HEK293 (cell line): ENCODE data around the gene ARHGAP1.

ENCODE experiments used
- CTCF ChIA-PET: fragments of 350-600 bp; formaldehyde crosslinking; extraction: SDS; loops from one replicate; lab custom pipeline; 2021; ENCODE audit warnings: antibody characterized with exemption; lab: Yijun Ruan, JAX
- POLR2A ChIA-PET: fragments of 300-600 bp; formaldehyde crosslinking; extraction: SDS; loops from one replicate; lab custom pipeline; 2020; ENCODE audit warnings: antibody characterized with exemption, inconsistent platforms; lab: Yijun Ruan, JAX
- H3K27ac ChIP-seq: fragments of 200-500 bp; sonication (Bioruptor generic); 2 replicates; pipeline ENCODE4 v1.5.1; 2014; ENCODE audit warnings: low read depth, low read length, control low read depth, inconsistent platforms; ENCODE audit errors: extremely low read depth
- H3K36me3 ChIP-seq, 2 experiments: fragments of 200-500 bp in 1 of 2; sonication (Bioruptor generic) in 1 of 2; 1 replicate in 1 of 2; 2 replicates in 1 of 2; pipeline ENCODE4 v1.5.1; 2014 to 2017; ENCODE audit warnings: inconsistent platforms in 2 of 2, low read length in 2 of 2; ENCODE audit not compliant: control insufficient read depth in 2 of 2, insufficient read depth in 1 of 2
- H3K4me1 ChIP-seq: fragments of 200-500 bp; sonication (Bioruptor generic); 2 replicates; pipeline ENCODE4 v1.5.1; 2014; ENCODE audit warnings: mild to moderate bottlenecking, low read length, inconsistent platforms; ENCODE audit not compliant: control insufficient read depth, insufficient read depth
- H3K4me3 ChIP-seq: 2 replicates; pipeline ENCODE4 v1.5.1; 2011; ENCODE audit warnings: low read depth, mild to moderate bottlenecking, control low read depth, low read length, moderate library complexity
- H3K9me3 ChIP-seq: fragments of 200-500 bp; sonication (Bioruptor generic); 2 replicates; pipeline ENCODE4 v1.5.1; 2014; ENCODE audit warnings: low read depth, low read length, inconsistent platforms; ENCODE audit not compliant: control insufficient read depth, insufficient read depth
- KLF10 ChIP-seq: fragments of 450-650 bp; IDR thresholded peaks from 2 replicates; pipeline ENCODE4 v1.5.1; 2018; ENCODE audit warnings: missing biosample characterization, mild to moderate bottlenecking, missing genetic modification characterization
- PRDM2 ChIP-seq: fragments of 450-650 bp; formaldehyde crosslinking; IDR thresholded peaks from 2 replicates; pipeline ENCODE4 v1.5.1; 2016; ENCODE audit warnings: missing biosample characterization, missing genetic modification characterization, borderline replicate concordance
- SCRT2 ChIP-seq: fragments of 450-650 bp; formaldehyde crosslinking; IDR thresholded peaks from 2 replicates; pipeline ENCODE4 v1.5.1; 2016; ENCODE audit warnings: missing biosample characterization, missing genetic modification characterization
- SP2 ChIP-seq: fragments of 450-650 bp; formaldehyde crosslinking; IDR thresholded peaks from 2 replicates; pipeline ENCODE4 v1.5.1; 2016; ENCODE audit warnings: missing biosample characterization, missing genetic modification characterization
- TRIM28 ChIP-seq: IDR thresholded peaks from 2 replicates; pipeline ENCODE4 v1.6.1; 2011; ENCODE audit warnings: low read length, control low read depth, borderline replicate concordance
- ZBTB26 ChIP-seq: fragments of 450-650 bp; formaldehyde crosslinking; optimal IDR thresholded peaks from 2 replicates; pipeline ENCODE3; 2016; ENCODE audit warnings: missing biosample characterization, mild to moderate bottlenecking, missing genetic modification characterization
- ZBTB44 ChIP-seq: fragments of 450-650 bp; IDR thresholded peaks from 2 replicates; pipeline ENCODE4 v1.5.1; 2018; ENCODE audit warnings: missing biosample characterization, mild to moderate bottlenecking, missing genetic modification characterization
- ZBTB48 ChIP-seq: fragments of 450-650 bp; formaldehyde crosslinking; IDR thresholded peaks from 2 replicates; pipeline ENCODE4 v1.5.1; 2016; ENCODE audit warnings: missing biosample characterization, missing genetic modification characterization
- ZFP41 ChIP-seq: fragments of 450-650 bp; formaldehyde crosslinking; IDR thresholded peaks from 2 replicates; pipeline ENCODE4 v1.5.1; 2016; ENCODE audit warnings: missing biosample characterization, missing genetic modification characterization, borderline replicate concordance
- ZIC2 ChIP-seq: fragments of 450-650 bp; formaldehyde crosslinking; IDR thresholded peaks from 2 replicates; pipeline ENCODE4 v1.5.1; 2016; ENCODE audit warnings: missing biosample characterization, missing genetic modification characterization
- ZNF16 ChIP-seq: fragments of 450-650 bp; formaldehyde crosslinking; IDR thresholded peaks from 2 replicates; pipeline ENCODE4 v1.5.1; 2016; ENCODE audit warnings: low read depth, missing biosample characterization, missing genetic modification characterization
- ZNF2 ChIP-seq: fragments of 450-650 bp; formaldehyde crosslinking; IDR thresholded peaks from 2 replicates; pipeline ENCODE4 v1.5.1; 2016; ENCODE audit warnings: missing biosample characterization, missing genetic modification characterization
- ZNF302 ChIP-seq: fragments of 450-650 bp; formaldehyde crosslinking; IDR thresholded peaks from 2 replicates; pipeline ENCODE4 v1.5.1; 2016; ENCODE audit warnings: missing biosample characterization, missing genetic modification characterization, low read depth
- ZNF335 ChIP-seq: fragments of 450-650 bp; formaldehyde crosslinking; conservative IDR thresholded peaks from 2 replicates; pipeline ENCODE4 v1.5.1; 2016; ENCODE audit warnings: missing biosample characterization, missing genetic modification characterization
- ZNF555 ChIP-seq: fragments of 450-650 bp; formaldehyde crosslinking; conservative IDR thresholded peaks from 2 replicates; pipeline ENCODE4 v1.5.1; 2017; ENCODE audit warnings: missing biosample characterization, mild to moderate bottlenecking, missing genetic modification characterization, inconsistent platforms
- ZNF558 ChIP-seq: fragments of 450-650 bp; formaldehyde crosslinking; IDR thresholded peaks from 2 replicates; pipeline ENCODE4 v1.5.1; 2016; ENCODE audit warnings: missing biosample characterization, missing genetic modification characterization
- ZNF585B ChIP-seq: fragments of 450-650 bp; formaldehyde crosslinking; IDR thresholded peaks from 2 replicates; pipeline ENCODE4 v1.5.1; 2016; ENCODE audit warnings: missing biosample characterization, missing genetic modification characterization
- ZNF600 ChIP-seq: fragments of 450-650 bp; formaldehyde crosslinking; IDR thresholded peaks from 2 replicates; pipeline ENCODE4 v1.5.1; 2016; ENCODE audit warnings: missing biosample characterization, missing genetic modification characterization
- ZNF645 ChIP-seq: fragments of 450-650 bp; formaldehyde crosslinking; IDR thresholded peaks from 2 replicates; pipeline ENCODE4; 2016; ENCODE audit warnings: missing biosample characterization, missing genetic modification characterization
- ZNF692 ChIP-seq: fragments of 450-650 bp; formaldehyde crosslinking; IDR thresholded peaks from 2 replicates; pipeline ENCODE4 v1.5.1; 2016; ENCODE audit warnings: missing biosample characterization, missing genetic modification characterization
- ZNF792 ChIP-seq: fragments of 450-650 bp; formaldehyde crosslinking; IDR thresholded peaks from 2 replicates; pipeline ENCODE4 v1.5.1; 2016; ENCODE audit warnings: missing biosample characterization, missing genetic modification characterization
- TF ChIP-seq, protein P1 (sequence below): fragments of 450-650 bp; formaldehyde crosslinking; IDR thresholded peaks from 2 replicates; pipeline ENCODE4 v1.5.1; 2016; ENCODE audit warnings: missing biosample characterization, missing genetic modification characterization
- TF ChIP-seq, protein P2 (sequence below): fragments of 450-650 bp; formaldehyde crosslinking; IDR thresholded peaks from 2 replicates; pipeline ENCODE4 v1.5.1; 2016; ENCODE audit warnings: missing biosample characterization, missing genetic modification characterization

The ARHGAP1 gene

DNA sequence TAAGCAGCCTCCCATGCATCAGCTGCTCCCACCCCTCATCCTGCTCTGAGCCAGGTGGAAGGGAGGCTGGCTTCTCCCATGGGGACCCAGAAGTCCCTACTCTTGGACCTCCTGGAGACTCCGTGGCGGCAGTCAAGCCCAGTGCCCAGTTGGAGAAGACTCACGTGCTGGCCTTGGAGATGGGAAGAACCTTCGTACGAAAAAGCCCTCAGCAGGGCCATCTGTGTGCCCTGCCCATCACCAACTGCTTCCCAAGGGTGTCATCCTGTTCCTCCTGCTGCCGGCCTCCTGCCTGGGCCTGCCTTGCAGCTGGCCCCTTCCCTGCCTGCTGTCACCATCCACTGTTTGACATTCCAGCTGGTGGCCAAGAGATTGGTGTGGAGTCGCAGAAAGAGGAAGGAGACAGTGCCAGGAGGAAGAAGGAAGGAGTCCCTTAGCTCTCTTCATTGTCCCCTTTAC is 28.0 kb downstream of the ARHGAP1 start:
- H3K4me1 ChIP-seq = no peaks in the 10 kb centered on the region
- peaks cover 0 to 71% of the 10 kb centered on the region in 2 experiments; a peak in 1 of 3 replicates for H3K36me3 ChIP-seq
- CTCF ChIA-PET = no interaction called here
- H3K27ac ChIP-seq = no peak overlapping the region
- TF ChIP-seq ZNF692 = no peak
- 0 out of 2 replicates have a peak, but pooled peaks have one; percentile 29 for TF ChIP-seq ZIC2 (tag by site-specific recombination)
- no peak for TF ChIP-seq ZBTB44 (tag by site-specific recombination)
- TF ChIP-seq ZNF645 (tag by site-specific recombination) = no peak
- TF ChIP-seq ZBTB48 (tag by site-specific recombination) = no peak
- TF ChIP-seq ZNF335 (tag by site-specific recombination) = peak; percentile 56
- TF ChIP-seq SP2 = no peak
- TF ChIP-seq, protein P1, sequence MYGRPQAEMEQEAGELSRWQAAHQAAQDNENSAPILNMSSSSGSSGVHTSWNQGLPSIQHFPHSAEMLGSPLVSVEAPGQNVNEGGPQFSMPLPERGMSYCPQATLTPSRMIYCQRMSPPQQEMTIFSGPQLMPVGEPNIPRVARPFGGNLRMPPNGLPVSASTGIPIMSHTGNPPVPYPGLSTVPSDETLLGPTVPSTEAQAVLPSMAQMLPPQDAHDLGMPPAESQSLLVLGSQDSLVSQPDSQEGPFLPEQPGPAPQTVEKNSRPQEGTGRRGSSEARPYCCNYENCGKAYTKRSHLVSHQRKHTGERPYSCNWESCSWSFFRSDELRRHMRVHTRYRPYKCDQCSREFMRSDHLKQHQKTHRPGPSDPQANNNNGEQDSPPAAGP (tag by site-specific recombination) = no peak
- TF ChIP-seq ZNF558 (tag by site-specific recombination) = no peak
- TF ChIP-seq, all 188 proteins: peak for 2
- Histone ChIP-seq H3K4me3 (no peak overlapping the region), H3K9me3 (no peaks in the 10 kb centered on the region)
- POLR2A ChIA-PET = no interaction called here

DNA sequence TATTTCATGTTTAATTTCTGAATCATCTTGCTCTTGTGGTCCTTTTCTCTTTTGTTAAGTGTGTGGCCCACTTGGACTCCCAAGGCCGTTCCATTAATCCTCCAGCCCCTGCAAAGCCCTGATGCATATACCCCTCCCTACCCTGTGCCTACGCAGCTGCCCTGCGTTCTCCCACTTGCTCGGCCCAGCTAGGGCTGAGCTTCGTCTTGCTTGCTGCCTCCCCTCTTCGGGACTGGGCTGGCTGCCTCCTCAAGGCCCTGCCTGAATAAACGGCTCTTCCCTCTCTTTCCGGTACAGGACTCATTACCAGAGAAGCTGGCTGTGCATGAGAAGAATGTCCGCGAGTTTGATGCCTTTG is 28.5 kb downstream of the ARHGAP1 start:
- CTCF ChIA-PET = no interaction called here
- H3K9me3 ChIP-seq = no peaks in the 10 kb centered on the region
- POLR2A ChIA-PET = no interaction called here
- H3K4me1 ChIP-seq = no peaks in the 10 kb centered on the region
- no peak overlapping the region for H3K27ac ChIP-seq
- H3K4me3 ChIP-seq = no peak overlapping the region
- peaks cover 0 to 76% of the 10 kb centered on the region in 2 experiments; a peak in 1 of 3 replicates for H3K36me3 ChIP-seq
- TF ChIP-seq ZNF2 (no peak), ZNF600 (tag by site-specific recombination) (no peak), ZNF16 (tag by site-specific recombination) (no peak), ZNF585B (tag by site-specific recombination) (no peak), ZNF555 (no peak), ZFP41 (tag by site-specific recombination) (no peak), PRDM2 (tag by site-specific recombination) (no peak), ZNF558 (tag by site-specific recombination) (no peak), ZBTB26 (tag by site-specific recombination) (no peak), SCRT2 (no peak), KLF10 (tag by site-specific recombination) (no peak), TRIM28 (no peak), ZNF302 (no peak), ZNF792 (tag by site-specific recombination) (no peak)
- TF ChIP-seq, protein P2, sequence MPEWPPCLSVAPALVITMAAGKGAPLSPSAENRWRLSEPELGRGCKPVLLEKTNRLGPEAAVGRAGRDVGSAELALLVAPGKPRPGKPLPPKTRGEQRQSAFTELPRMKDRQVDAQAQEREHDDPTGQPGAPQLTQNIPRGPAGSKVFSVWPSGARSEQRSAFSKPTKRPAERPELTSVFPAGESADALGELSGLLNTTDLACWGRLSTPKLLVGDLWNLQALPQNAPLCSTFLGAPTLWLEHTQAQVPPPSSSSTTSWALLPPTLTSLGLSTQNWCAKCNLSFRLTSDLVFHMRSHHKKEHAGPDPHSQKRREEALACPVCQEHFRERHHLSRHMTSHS (tag by site-specific recombination) = no peak
